Gastroesophageal sphincter (tissue), 4 donors: Measurements from ENCODE around the gene SLC9A2. TPM values are rescaled to one million over a fixed set of nuclear protein-coding genes. Genes with fewer than 3 reads are reported as not detected.

Experiments used
- ATAC-seq: fragments of 150-250 bp; one replicate; pipeline ENCODE4 v1.9.1; 2016; ENCODE audit warnings: mild to moderate bottlenecking, moderate library complexity
- H3K27ac ChIP-seq, 4 donors: fragments of 200-600 bp; sonication (generic) in 3 of 4; 1 replicate in 3 of 4; 2 replicates in 1 of 4; pipeline ENCODE4 v1.5.1; 2016 to 2019
- H3K27me3 ChIP-seq: fragments of 200-600 bp; sonication (generic); one replicate; pipeline ENCODE4 v1.5.1; 2019
- H3K36me3 ChIP-seq, 2 donors: fragments of 200-600 bp; sonication (generic); one replicate each; pipeline ENCODE4 v1.5.1; 2019; ENCODE audit warnings: control low read depth in 1 of 2
- H3K4me1 ChIP-seq, 3 donors: fragments of 200-600 bp; sonication (generic); 1 replicate in 2 of 3; 2 replicates in 1 of 3; pipeline ENCODE4 v1.5.1; 2016 to 2019; ENCODE audit warnings: control low read depth in 2 of 3
- H3K4me3 ChIP-seq, 2 donors: fragments of 200-600 bp; sonication (generic); one replicate each; pipeline ENCODE4 v1.5.1; 2019; ENCODE audit warnings: mild to moderate bottlenecking in 1 of 2, moderate library complexity in 1 of 2
- H3K9me3 ChIP-seq, 3 donors: fragments of 200-600 bp; sonication (generic); one replicate each; pipeline ENCODE4 v1.5.1; 2017 to 2019; ENCODE audit warnings: control low read depth in 2 of 3
- EP300 ChIP-seq: sonication (generic); formaldehyde crosslinking; IDR thresholded peaks from one replicate; pipeline ENCODE4 v1.6.1; 2017; ENCODE audit warnings: antibody characterized with exemption, mild to moderate bottlenecking
- POLR2A ChIP-seq, 2 donors: fragments of 450-650 bp; IDR thresholded peaks; one replicate each; pipeline ENCODE4 v1.6.1; 2017; ENCODE audit warnings: antibody characterized with exemption in 2 of 2, mild to moderate bottlenecking in 2 of 2, moderate library complexity in 1 of 2
- POLR2AphosphoS5 ChIP-seq: sonication (generic); formaldehyde crosslinking; IDR thresholded peaks from one replicate; pipeline ENCODE4 v1.6.1; 2017; ENCODE audit warnings: antibody characterized with exemption
- WGBS, 2 donors: methylation state at CpG; one replicate each; pipeline ENCODE4 v1.1.5; 2018; ENCODE audit warnings: low coverage in 1 of 2; 5-methylcytosine and 5-hydroxymethylcytosine counted together
- total RNA-seq, 4 donors: library from RNA; depleted of rRNA; stranded (reverse); fragments of >200 nt; gene quantifications; one replicate each; pipeline ENCODE4 v1.1.0, GENCODE V29; 2016
- TF ChIP-seq, protein P1 (sequence below), 4 experiments: fragments of 200-600 bp in 2 of 4; fragments of 450-650 bp in 2 of 4; sonication (generic) in 1 of 4; IDR thresholded peaks; one replicate each; pipeline ENCODE4 v1.5.1; 2017 to 2019; ENCODE audit warnings: antibody characterized with exemption in 4 of 4, mild to moderate bottlenecking in 2 of 4, moderate library complexity in 2 of 4

Gene SLC9A2
- total RNA-seq, 4 donors from 2014 or later: 0.57 TPM; not detected in 3

DNA sequence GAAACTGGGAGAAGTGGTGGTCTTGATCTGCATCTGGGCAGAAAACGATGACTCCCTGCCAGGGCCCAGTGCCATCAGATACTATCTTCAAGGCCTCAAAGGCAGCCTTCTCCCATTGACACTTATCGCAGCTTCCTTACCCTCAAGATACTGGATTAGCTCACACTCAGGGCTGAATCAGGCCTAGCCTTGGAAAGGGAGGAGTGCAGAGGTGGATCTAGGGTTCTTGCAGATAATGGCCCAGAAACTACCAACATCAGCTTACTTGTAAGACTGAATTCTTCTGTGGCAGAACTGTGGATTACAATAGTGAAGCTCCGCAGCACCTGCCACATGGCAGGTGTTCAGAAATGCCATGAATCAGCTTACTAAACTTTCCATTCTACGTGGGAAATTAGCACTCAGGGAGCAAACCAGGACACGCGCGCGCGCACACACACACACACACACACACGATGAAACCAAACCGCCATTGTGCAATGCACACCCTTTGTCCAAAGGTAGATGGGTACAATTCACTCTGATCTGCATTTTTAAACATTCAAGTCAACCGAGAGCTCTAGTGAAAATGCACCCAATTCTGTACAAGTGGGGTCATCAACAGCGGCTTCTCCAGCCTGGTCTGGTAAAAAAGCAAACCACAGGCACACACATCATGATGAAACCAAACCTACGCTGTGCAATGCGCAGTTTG is 116.2 kb downstream of the SLC9A2 start:
- TF ChIP-seq, protein P1, sequence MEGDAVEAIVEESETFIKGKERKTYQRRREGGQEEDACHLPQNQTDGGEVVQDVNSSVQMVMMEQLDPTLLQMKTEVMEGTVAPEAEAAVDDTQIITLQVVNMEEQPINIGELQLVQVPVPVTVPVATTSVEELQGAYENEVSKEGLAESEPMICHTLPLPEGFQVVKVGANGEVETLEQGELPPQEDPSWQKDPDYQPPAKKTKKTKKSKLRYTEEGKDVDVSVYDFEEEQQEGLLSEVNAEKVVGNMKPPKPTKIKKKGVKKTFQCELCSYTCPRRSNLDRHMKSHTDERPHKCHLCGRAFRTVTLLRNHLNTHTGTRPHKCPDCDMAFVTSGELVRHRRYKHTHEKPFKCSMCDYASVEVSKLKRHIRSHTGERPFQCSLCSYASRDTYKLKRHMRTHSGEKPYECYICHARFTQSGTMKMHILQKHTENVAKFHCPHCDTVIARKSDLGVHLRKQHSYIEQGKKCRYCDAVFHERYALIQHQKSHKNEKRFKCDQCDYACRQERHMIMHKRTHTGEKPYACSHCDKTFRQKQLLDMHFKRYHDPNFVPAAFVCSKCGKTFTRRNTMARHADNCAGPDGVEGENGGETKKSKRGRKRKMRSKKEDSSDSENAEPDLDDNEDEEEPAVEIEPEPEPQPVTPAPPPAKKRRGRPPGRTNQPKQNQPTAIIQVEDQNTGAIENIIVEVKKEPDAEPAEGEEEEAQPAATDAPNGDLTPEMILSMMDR (IDR thresholded peaks at IDR 0.05): no peak
- TF ChIP-seq POLR2AphosphoS5 (no peak), POLR2A (IDR thresholded peaks at IDR 0.05) (no peak), EP300 (no peak)
- peak overlapping the region in 2 of 4 donors; percentile 75 to 80 for H3K27ac ChIP-seq
- no peaks in the 10 kb centered on the region for H3K27me3 ChIP-seq
- no peak for ATAC-seq
- WGBS, 2 donors: 77 to 93% methylated on average over 3 to 8 of the region's 15 CpGs
- H3K4me3 ChIP-seq: peak overlapping the region in 1 of 2 donors; percentile 85
- H3K36me3 ChIP-seq: peaks cover 3 to 16% of the 10 kb centered on the region in 2 donors
- H3K4me1 ChIP-seq: peaks cover 0 to 22% (median 7%) of the 10 kb centered on the region in 3 donors
- H3K9me3 ChIP-seq: no peaks in the 10 kb centered on the region

DNA sequence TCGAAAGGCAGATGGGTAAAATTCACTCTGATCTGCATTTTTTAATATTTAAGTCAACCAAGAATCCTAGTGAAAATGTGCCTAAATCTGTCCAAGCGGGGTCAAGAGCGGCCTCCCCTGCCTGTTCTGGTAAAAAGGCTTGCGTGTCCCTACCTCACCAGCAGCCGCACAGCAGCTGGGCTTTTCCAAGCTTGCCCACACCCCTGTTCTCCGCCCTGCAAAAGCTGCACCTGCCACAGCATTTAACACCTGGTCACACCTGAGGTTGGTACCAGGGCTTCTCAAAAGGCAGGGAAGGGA is 116.7 kb downstream of the SLC9A2 start:
- ATAC-seq: peak; percentile 19
- peaks cover 0 to 22% (median 7%) of the 10 kb centered on the region in 3 donors for H3K4me1 ChIP-seq
- WGBS, 2 donors: 60% methylated on average over 1 of the region's 6 CpGs; no CpG with 5 or more reads in 1 of the 2 donors
- no peaks in the 10 kb centered on the region for H3K27me3 ChIP-seq
- H3K4me3 ChIP-seq: peak overlapping the region; percentile 85 to 91
- H3K9me3 ChIP-seq: no peaks in the 10 kb centered on the region
- no peak for TF ChIP-seq POLR2AphosphoS5
- TF ChIP-seq EP300: no peak
- no peak for TF ChIP-seq POLR2A (IDR thresholded peaks at IDR 0.05)
- TF ChIP-seq, protein P1 (IDR thresholded peaks at IDR 0.05): no peak
- H3K27ac ChIP-seq: peak overlapping the region in 3 of 4 donors; percentile 75 to 83 (median 80)
- H3K36me3 ChIP-seq: peaks cover 3 to 11% of the 10 kb centered on the region in 2 donors

DNA sequence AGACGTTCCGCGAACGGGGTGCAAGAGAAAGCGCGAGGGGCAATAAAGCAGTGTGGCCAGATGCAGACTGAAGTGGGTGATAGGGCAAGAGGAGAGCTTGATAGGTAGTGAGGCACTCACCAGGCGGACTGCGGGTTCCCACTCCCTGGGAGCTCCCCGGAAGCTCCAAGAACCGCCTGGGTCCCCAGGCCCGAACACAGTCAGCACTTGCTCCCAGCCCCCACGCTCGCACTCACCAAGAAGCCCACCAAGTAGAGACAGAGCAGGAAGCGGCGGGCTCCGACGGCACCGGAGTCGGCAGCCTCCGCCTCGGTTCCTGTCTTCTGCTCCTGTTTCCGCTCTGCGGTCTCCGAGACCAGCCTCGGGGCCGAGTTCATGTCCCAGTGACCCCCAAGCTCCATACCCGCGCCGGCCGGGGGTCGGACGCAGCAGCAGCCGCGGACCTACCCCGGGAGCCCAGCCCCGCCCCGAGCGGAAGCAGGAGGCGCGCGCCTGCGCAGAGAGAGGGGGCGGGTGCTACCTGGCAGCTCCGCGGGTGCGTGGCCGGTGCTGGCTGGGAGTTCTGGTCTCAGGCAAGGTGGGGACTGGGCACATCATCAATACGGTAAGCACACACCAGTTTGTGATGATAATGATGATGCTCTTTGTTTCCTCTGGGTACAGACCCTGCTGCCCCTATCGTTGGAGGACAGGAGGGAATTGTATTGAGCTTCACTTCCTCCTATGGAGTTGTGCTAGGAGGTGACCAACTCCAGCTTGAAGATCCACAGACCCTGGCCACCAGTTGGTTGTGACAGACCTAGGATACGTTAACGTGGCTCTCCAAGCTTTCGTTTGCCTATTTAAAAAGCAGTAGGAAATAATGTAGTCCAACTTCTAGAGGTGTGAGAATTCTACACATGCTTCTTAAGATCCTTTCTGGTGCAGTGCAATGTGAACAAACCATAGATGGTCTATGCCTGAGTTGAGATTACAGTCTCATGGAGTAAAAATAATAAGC is 117.4 kb downstream of the SLC9A2 start:
- WGBS, 2 donors: 0 to 2% methylated on average over 4 to 12 of the region's 52 CpGs
- Histone ChIP-seq H3K27ac (peak overlapping the region; percentile 1 to 83 (median 78)), H3K4me1 (peaks cover 0 to 22% (median 7%) of the 10 kb centered on the region in 3 donors), H3K36me3 (peaks cover 2 to 5% of the 10 kb centered on the region in 2 donors), H3K9me3 (no peaks in the 10 kb centered on the region), H3K27me3 (no peaks in the 10 kb centered on the region), H3K4me3 (peak overlapping the region; percentile 85 to 91)
- ATAC-seq: peak; percentile 93
- TF ChIP-seq, protein P1 (IDR thresholded peaks at IDR 0.05): peak in 1 of 4 experiments; percentile 6
- TF ChIP-seq POLR2A (IDR thresholded peaks at IDR 0.05): peak; percentile 69 to 73
- no peak for TF ChIP-seq EP300
- peak; percentile 64 for TF ChIP-seq POLR2AphosphoS5

DNA sequence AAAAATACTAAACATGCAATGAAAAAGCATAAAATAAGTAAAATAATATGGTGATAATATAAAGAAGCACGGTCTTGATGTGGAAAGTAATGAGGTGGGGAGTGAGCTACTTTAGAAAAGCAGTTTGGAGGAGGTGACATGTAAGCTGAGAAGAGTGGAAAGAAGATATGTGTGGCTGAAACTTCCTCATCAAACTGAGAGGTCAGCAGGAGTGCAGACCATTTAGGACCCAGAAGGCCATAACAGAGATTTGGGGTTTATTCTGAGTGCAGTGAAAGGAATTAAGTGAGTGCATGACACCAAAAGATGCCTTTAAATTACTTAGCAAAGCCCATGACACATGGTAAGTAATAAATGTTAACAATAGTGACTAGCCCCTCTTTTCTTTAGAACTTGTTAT is 118.1 kb downstream of the SLC9A2 start:
- no peak for ATAC-seq
- no peaks in the 10 kb centered on the region for H3K9me3 ChIP-seq
- H3K36me3 ChIP-seq: no peaks in the 10 kb centered on the region
- peak overlapping the region in 1 of 2 donors; percentile 85 for H3K4me3 ChIP-seq
- no peak overlapping the region for H3K27ac ChIP-seq
- no peak for TF ChIP-seq POLR2A (IDR thresholded peaks at IDR 0.05)
- TF ChIP-seq POLR2AphosphoS5: no peak
- TF ChIP-seq, protein P1 (IDR thresholded peaks at IDR 0.05): no peak
- TF ChIP-seq EP300: no peak
- no peaks in the 10 kb centered on the region for H3K27me3 ChIP-seq
- WGBS, 2 donors: 73% methylated on average over 1 of the region's 1 CpG; no CpG with 5 or more reads in 1 of the 2 donors
- peaks cover 0 to 22% (median 7%) of the 10 kb centered on the region in 3 donors for H3K4me1 ChIP-seq
